ENCODE results near the gene MTPN. TPM values are rescaled to one million over a fixed set of nuclear protein-coding genes. Genes with fewer than 3 reads are reported as not detected.

MTPN gene
- total RNA-seq, 4 donors from 2014 or later, result 70.8 to 160 (median 110) TPM

- no peak for TF ChIP-seq CTCF (IDR thresholded peaks at IDR 0.05; ENCODE audit: low read depth)
Observed at GRCh38 chr7:135884495-135885232, 92.5 kb downstream of the MTPN start.

- TF ChIP-seq CTCF (IDR thresholded peaks at IDR 0.05; ENCODE audit: low read depth), result no peak
Observed at GRCh38 chr7:135879233-135879632, 97.9 kb downstream of the MTPN start.

GRCh38 chr7:135878284-135878683, 98.9 kb downstream of the MTPN start:
- no peak for TF ChIP-seq CTCF (IDR thresholded peaks at IDR 0.05; ENCODE audit: low read depth)

- no peak for TF ChIP-seq CTCF (IDR thresholded peaks at IDR 0.05; ENCODE audit: low read depth)
Observed at GRCh38 chr7:135877805-135878204, 99.4 kb downstream of the MTPN start.

Small RNAs within 50 kb of the gene (small RNA-seq; reads per million reads assigned to genes)
- gene RNU6-223P, result not detected

Other genes starting within 250 kb of the MTPN start
- gene SLC13A4, start 249.2 kb downstream of the MTPN start, total RNA-seq, result under 1 TPM in 2 of 4 donors, not detected in 2; 0.17 to 0.88 TPM
- gene FAM180A, start 228.5 kb downstream of the MTPN start, total RNA-seq, result 1 to 10 TPM; 1.1 to 9.9 (median 6.3) TPM